NCI-H526 (cell line): ENCODE results near the gene FBN1.

Source experiments
- DNase-seq, 2 experiments: peaks; one replicate each; lab custom pipeline; 2025; lab: John Stamatoyannopoulos, UW

FBN1 gene

DNA sequence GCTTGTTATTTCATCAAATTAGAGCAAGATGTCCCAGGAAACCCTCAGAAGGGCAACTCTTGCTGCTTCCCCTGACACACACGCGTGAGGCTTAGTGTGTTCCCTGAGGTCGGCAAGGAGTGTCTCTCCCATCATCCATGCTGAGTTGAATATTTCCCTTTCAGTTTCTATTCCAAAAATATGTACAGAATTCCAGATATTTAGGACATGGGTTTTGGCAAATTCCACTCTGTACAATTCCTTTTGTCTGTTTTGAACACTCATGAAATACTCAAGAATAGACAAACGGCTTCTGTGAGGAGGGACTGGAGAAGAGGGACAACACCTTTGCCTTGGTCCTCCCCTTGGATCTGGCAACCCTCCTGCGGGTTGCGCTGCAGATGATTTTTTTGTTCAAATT is 176.2 kb downstream of the FBN1 start:
- no peak for DNase-seq

DNA sequence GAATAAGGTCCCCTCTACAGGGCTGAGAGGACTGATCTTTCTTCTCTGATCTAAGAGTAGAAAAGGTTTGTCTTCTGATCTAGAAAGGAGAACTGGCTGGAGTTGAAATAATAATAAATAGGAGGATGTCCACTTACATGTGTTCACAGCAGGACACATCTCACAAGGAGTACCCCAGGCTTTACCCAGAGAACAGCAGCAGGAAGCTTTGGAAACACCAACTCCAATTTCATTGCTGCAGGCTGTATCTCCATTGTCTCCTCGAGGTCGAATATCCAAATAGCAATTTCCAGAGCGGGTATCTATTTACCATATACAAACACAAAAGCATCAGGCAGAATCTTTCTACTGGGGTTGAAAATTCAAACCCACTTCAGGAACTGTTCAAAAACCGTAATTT is 177.7 kb downstream of the FBN1 start:
- peak; percentile 0 to 28 for DNase-seq

GRCh38 chr15:48466820-48467219 is 178.7 kb downstream of the FBN1 start:
- peak; percentile 0 to 26 for DNase-seq

DNA sequence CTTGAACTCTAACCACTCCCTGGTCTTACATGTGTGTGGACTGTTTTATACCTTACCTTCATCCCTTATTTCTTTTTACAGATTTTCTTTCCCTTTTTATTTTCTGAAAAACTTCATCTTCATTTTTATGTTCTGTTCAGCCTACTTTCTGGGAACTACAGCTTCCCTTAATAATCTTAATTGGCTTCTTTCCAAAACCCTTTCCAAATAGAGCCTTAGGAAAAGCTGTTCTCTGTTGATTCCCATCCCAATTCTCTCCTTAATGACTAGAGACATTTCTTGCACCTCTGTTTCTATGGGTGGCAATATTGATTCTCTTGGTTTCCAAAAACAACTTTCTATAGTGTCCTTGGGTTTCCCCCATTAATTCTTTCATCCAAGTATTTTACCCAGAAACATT is 179.4 kb downstream of the FBN1 start:
- DNase-seq, result no peak

GRCh38 chr15:48465410-48465809 is 180.1 kb downstream of the FBN1 start:
- DNase-seq, result no peak

DNA sequence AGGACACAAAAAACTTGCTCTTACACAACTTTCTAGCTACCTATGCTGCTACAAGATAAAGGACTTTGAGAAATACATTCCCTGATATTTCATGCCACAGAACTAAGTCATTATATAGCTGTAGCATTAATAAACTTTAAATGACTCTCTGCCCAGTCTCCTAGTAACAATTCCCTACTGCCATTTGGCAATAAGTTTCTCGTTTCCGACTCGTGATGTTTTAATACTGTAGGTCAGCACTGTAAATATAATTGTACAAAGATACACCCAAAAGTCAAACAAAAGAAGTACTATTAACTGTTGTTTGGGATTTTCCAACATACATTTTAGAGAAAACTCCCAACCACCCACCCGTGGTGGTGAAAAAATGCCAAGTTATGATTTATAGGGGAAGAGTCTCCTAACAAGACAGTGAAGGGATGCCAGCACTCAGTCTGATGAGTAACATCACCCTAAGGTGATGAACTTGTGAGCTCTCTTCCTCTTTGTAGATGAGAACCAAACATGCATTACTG is 182.1 kb downstream of the FBN1 start:
- no peak for DNase-seq

GRCh38 chr15:48462688-48463087 is 182.8 kb downstream of the FBN1 start:
- no peak for DNase-seq

DNA sequence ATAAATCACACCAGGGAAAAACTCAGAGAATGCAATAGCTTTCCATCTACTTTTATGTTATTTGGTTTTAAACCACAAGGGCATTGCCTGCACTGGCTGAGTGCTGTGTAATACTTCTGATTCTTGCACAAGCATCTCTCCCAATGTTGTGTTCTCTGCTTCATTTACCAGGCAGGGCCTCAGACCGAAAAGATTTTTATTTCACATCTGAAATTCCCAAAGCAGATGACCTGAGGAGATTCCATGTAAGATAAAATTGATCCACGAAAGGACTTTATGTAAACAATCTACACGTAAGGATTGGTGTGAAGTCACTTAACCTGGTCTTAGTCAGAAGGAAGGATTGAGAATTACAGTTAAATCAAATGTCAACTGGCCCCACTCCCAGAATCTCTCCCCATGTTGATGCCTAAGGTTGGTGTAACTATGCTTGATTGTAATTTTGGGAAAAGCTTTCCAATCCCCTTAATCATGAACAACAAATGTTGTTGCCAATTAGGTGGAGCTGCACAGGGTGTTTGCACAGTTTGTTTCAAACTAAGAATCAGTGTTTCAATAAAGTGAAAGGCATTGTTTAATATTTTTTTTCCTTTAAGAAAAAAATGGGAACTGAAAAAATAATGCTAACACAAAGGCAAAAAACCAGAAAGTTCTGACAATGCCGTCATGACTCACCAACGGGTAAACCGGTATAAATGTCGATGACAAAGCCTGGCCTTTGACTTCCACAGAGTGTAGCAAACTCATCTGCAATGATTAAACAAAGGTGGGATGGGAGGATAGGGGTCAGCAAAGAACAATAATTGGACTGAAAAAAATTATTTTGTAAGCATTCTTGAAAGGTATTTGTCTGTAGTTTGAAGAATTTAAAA is 185.7 kb downstream of the FBN1 start:
- no peak for DNase-seq

GRCh38 chr15:48458876-48459275 is 186.6 kb downstream of the FBN1 start:
- DNase-seq, result no peak

- DNase-seq, result no peak
Measured at GRCh38 chr15:48456134-48456533, 189.4 kb downstream of the FBN1 start.

DNA sequence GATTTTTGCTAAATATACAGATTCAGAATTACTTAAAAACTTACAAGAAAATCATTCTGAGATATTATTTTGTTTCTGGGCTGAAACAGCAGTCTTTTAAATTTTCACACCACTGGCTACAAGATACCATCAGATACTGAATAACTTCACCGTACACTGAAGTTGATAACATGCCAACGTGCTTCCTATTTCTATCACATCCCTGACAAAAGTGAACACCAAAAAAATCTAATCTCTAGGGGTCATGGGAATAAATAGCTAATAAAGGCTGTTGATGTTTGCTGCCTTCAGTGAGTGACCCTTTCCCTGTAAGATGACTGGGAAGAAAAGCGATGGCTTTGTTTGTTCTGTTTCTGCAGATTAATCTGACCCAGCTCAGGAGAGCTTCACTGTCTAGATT is 193.8 kb downstream of the FBN1 start:
- DNase-seq, result no peak

DNA sequence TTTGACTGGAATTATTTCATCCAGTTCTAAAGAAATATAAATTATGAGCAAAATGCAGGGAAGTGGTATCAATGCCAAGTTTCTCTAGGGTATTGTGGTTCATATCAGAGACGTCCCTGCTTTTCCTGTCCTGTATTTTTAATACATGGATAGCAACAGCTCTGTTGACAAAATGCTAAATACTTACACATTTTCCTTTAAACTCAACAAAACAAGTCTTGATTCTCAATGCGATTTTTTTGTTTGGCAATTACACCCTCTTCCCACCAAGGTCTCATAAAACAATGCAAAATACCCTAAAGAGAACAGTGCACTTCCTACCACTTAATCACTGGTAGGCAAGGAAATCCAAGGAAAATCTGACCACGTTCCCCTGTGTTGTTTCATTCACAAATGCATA is 194.3 kb downstream of the FBN1 start:
- DNase-seq, result no peak

GRCh38 chr15:48449734-48450133 is 195.8 kb downstream of the FBN1 start:
- no peak for DNase-seq

- DNase-seq, result no peak
Measured at GRCh38 chr15:48447657-48448056, 197.9 kb downstream of the FBN1 start.

- no peak for DNase-seq
Measured at GRCh38 chr15:48447058-48447457, 198.5 kb downstream of the FBN1 start.

DNA sequence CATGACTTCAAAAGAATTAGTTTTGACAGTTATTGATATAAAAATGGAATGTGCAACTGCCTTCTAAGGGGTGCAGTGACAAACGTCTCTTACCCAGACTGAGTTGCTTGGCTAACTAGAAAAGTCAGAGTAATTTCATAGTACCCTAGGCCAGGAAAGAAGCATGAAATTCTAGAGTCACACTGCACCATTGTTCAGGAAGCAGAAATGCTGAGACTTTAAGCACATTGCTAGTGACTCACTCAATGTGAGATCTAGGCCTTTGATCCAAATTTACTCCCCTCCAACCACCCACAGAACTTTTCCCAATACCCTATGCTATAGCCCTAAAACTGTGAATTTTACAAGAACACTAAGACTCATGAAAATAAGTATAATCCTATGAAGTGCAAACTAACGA is 203.5 kb downstream of the FBN1 start:
- DNase-seq, result no peak

DNA sequence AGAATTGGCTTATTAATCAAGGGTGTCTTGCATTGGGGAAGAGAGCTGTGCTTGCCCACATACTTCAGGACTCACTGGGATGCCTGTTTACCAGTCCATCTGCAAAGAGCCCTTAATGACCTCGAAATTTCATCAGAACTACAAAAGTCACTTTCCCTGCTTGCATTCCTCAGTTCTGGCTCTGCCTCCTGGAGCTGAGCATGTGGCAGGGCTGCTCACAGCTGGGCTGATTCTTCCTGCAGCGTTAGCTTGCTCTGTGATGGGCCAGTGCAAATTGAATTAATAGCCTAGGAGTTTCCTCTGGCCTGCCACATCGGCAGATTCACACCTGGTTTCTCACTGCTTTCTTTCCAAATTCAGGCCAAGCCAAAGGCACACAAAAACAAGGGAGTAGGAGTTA is 205.4 kb downstream of the FBN1 start:
- no peak for DNase-seq

DNA sequence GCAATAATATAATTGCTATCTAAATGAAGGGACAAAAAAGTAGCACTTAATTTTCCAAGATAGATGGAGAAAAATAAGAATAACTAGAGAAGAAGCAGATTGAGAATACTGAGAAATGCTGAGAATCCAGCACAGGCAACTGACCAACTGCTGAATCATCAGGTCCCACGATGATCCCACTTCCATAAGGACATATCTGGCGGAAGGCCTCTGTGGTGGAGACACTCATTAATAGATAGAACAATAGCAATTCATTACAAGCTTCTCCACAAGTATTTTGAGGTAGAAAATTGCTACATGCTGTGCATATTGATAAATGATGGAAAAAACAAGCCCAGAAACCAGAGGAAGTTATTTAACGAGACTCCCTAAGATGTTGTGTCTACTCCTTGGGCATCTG is 208.3 kb downstream of the FBN1 start:
- DNase-seq, result no peak

DNA sequence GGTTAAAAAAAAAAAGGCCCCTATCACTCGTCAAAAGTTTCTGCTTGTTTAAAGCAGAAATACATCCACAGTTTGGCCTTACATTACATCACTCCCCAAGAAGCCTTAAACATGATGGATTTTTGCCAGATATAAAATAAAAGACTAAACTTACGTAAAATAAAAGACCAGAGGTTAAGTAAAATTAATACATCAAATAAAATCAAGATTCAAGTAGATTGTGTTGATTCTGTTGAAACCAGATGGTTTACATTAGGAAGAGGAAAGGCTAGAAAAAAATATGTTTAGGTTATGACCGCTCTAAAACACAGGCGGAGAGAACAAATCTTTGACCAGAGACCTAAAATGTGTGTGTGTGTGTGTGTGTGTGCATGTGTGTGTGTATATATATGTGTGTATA is 210.2 kb downstream of the FBN1 start:
- DNase-seq, result no peak

DNA sequence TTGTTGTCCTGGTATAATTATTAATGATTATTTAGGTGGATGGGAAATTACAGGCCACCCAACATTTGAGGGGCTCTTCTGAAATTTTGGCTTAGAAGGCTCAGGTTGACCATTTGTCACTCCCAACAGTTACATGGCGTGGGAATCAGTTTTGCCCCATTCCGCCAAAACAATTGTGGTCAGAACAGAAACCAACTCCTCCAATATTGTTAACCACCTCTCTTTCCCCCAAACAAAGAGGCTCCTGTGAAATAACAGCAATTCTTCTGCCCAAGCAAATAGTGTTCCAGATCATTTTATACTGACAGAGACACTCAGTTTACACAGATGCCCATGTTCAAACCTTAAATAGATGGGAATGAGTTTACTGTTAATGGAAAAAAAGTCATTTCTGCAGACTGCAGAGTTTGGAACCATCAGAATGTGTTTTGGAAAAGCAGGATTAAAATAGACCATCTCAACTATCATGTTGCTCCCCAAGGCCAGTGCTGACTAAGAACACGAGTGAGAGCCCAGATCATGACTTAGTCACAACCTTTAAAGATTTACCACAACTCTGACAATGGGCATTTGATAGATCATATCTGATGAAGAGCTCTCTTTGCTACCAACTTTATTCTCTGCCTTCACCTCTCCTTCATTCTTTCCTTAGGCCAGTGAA is 212.2 kb downstream of the FBN1 start:
- no peak for DNase-seq

DNA sequence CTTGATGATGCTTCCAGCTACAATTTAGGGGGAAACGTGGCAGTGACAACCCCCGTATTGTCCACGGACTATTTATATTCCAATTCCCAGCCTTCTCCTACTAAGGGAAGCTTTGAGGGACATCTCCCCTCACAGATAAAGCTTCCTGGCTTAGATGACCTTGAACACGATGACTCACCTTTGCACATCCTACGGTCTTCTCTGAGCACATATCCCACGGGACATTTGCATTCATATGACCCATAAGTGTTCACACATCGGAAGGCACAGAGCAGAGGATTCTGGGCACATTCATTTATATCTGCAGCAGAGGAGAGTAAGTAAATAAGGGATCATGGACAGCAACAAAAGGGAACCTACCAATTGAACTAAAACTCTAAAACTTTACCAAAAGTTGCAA is 212.8 kb downstream of the FBN1 start:
- no peak for DNase-seq

DNA sequence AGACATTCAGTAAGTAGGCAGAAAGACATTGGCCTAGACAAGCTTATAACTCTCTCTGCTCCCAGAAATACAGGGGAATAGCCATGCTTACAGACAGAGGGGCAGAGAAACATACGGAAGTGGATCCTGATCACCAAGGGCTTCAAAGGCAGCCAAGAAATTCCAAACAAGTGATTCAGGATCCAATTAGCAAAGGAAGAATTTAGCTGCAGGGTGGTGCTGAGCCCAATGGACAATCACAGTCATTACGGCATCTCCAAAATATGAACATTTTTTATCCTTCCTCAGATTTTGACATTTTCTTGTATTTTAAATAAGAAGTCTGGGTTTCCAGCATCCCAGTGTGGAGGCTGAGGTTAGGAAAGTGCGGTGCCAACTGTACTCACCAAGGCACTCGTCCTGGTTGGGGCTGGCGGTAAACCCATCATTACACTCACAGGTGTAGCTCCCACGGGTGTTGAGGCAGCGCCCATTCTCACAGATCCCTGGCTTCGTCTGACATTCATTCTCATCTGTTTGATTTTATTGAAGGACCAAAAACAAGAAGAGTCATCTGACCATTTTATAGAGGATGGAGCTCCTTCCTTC is 217.5 kb downstream of the FBN1 start:
- DNase-seq, result no peak

GRCh38 chr15:48427479-48427878 is 218.0 kb downstream of the FBN1 start:
- DNase-seq, result no peak
